ENCODE measurements around the gene MAP7. TPM values are rescaled to one million over a fixed set of nuclear protein-coding genes. Genes with fewer than 3 reads are reported as not detected.

The MAP7 gene
- total and polyA plus RNA-seq, 11 donors, result 0.86 to 3.2 (median 2.1) TPM

GRCh38 chr6:136544326-136544725, 5.9 kb downstream of the MAP7 start:
- H3K9me3 ChIP-seq, result no peaks in the 10 kb centered on the region
- WGBS, 4 donors, result 34 to 44% (median 36%) methylated on average over 1 of the region's 1 CpG
- no peak for DNase-seq
- peaks cover 0 to 17% (median under 1%) of the 10 kb centered on the region in 9 donors for H3K27me3 ChIP-seq
- no peak overlapping the region for H3K27ac ChIP-seq
- peaks cover 0 to 6% (median 2%) of the 10 kb centered on the region in 12 donors for H3K4me1 ChIP-seq
- H3K4me3 ChIP-seq, result no peak overlapping the region
- no peak for ATAC-seq
- TF ChIP-seq CTCF (IDR thresholded peaks at IDR 0.05), result no peak
- no peak for TF ChIP-seq POLR2A (IDR thresholded peaks at IDR 0.05)
- intact Hi-C loops (cut with DNase I), result loop anchor here in 2 of 10 donors (10.0 kb wide), 1 partner anchor 1040 kb away; no protein-coding TSS in a partner anchor
- H3K36me3 ChIP-seq, result no peaks in the 10 kb centered on the region

GRCh38 chr6:136541395-136541794, 8.8 kb downstream of the MAP7 start:
- H3K27ac ChIP-seq, result no peak overlapping the region
- H3K27me3 ChIP-seq, result no peaks in the 10 kb centered on the region
- no peak overlapping the region for H3K4me3 ChIP-seq
- TF ChIP-seq POLR2A (IDR thresholded peaks at IDR 0.05) (no peak), CTCF (IDR thresholded peaks at IDR 0.05) (no peak)
- H3K36me3 ChIP-seq, result no peaks in the 10 kb centered on the region
- no peaks in the 10 kb centered on the region for H3K4me1 ChIP-seq
- WGBS, 4 donors, result 83 to 97% (median 92%) methylated on average over 2 of the region's 2 CpGs
- ATAC-seq (no peak), DNase-seq (no peak)
- H3K9me3 ChIP-seq, result no peaks in the 10 kb centered on the region
- intact Hi-C loops (cut with DNase I), result loop anchor here in 2 of 10 donors (10.0 kb wide), 1 partner anchor 1037 kb away; no protein-coding TSS in a partner anchor

- 60 to 67% (median 63%) methylated on average over 6 of the region's 6 CpGs for WGBS, 4 donors
- no peak for DNase-seq
- intact Hi-C loops (cut with DNase I), result loop anchor here in 2 of 10 donors (10.0 kb wide), 1 partner anchor 1035 kb away; no protein-coding TSS in a partner anchor
- TF ChIP-seq CTCF (IDR thresholded peaks at IDR 0.05), result no peak
- TF ChIP-seq POLR2A (IDR thresholded peaks at IDR 0.05), result no peak
- no peaks in the 10 kb centered on the region for H3K4me1 ChIP-seq
- no peaks in the 10 kb centered on the region for H3K36me3 ChIP-seq
- H3K9me3 ChIP-seq, result no peaks in the 10 kb centered on the region
- H3K27ac ChIP-seq, result no peak overlapping the region
- H3K27me3 ChIP-seq, result no peaks in the 10 kb centered on the region
- no peak for ATAC-seq
- H3K4me3 ChIP-seq, result no peak overlapping the region
Observed at GRCh38 chr6:136539967-136540652, 10.1 kb downstream of the MAP7 start.

- Histone ChIP-seq H3K9me3 (no peaks in the 10 kb centered on the region), H3K4me1 (no peaks in the 10 kb centered on the region), H3K36me3 (no peaks in the 10 kb centered on the region), H3K27ac (no peak overlapping the region), H3K27me3 (no peaks in the 10 kb centered on the region), H3K4me3 (no peak overlapping the region)
- DNase-seq, result no peak
- ATAC-seq, result no peak
- WGBS, 4 donors, result 79 to 93% (median 89%) methylated on average over 4 of the region's 4 CpGs
- intact Hi-C loops (cut with DNase I), result no loop called here
- no peak for TF ChIP-seq CTCF (IDR thresholded peaks at IDR 0.05)
- TF ChIP-seq POLR2A (IDR thresholded peaks at IDR 0.05), result no peak
Observed at GRCh38 chr6:136538836-136539235, 11.4 kb downstream of the MAP7 start.

Measured in heart left ventricle (tissue), 16 donors.